Rectal smooth muscle tissue (tissue), 1 donor: Measurements from ENCODE around the gene FNTB.
A peak's percentile ranks its signal among the peaks of the same experiment; 100 is the strongest.

Experiments used
- H3K27ac ChIP-seq: one replicate; pipeline ENCODE4 v1.7.0; 2013; ENCODE audit warnings: low read depth, low read length, inconsistent platforms
- H3K27me3 ChIP-seq: one replicate; pipeline ENCODE4 v1.7.0; 2013; ENCODE audit warnings: low read length; ENCODE audit not compliant: control insufficient read depth, insufficient read depth
- H3K36me3 ChIP-seq: one replicate; pipeline ENCODE4 v1.7.0; 2013; ENCODE audit warnings: low read length; ENCODE audit not compliant: control insufficient read depth, insufficient read depth
- H3K4me1 ChIP-seq: one replicate; pipeline ENCODE4 v1.7.0; 2013; ENCODE audit warnings: low read length; ENCODE audit not compliant: control insufficient read depth, insufficient read depth
- H3K4me3 ChIP-seq: one replicate; pipeline ENCODE4 v1.7.0; 2013; ENCODE audit warnings: low read length
- H3K9ac ChIP-seq: one replicate; pipeline ENCODE4 v1.7.0; 2013; ENCODE audit warnings: low read length

Gene FNTB, protein sequence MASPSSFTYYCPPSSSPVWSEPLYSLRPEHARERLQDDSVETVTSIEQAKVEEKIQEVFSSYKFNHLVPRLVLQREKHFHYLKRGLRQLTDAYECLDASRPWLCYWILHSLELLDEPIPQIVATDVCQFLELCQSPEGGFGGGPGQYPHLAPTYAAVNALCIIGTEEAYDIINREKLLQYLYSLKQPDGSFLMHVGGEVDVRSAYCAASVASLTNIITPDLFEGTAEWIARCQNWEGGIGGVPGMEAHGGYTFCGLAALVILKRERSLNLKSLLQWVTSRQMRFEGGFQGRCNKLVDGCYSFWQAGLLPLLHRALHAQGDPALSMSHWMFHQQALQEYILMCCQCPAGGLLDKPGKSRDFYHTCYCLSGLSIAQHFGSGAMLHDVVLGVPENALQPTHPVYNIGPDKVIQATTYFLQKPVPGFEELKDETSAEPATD

DNA sequence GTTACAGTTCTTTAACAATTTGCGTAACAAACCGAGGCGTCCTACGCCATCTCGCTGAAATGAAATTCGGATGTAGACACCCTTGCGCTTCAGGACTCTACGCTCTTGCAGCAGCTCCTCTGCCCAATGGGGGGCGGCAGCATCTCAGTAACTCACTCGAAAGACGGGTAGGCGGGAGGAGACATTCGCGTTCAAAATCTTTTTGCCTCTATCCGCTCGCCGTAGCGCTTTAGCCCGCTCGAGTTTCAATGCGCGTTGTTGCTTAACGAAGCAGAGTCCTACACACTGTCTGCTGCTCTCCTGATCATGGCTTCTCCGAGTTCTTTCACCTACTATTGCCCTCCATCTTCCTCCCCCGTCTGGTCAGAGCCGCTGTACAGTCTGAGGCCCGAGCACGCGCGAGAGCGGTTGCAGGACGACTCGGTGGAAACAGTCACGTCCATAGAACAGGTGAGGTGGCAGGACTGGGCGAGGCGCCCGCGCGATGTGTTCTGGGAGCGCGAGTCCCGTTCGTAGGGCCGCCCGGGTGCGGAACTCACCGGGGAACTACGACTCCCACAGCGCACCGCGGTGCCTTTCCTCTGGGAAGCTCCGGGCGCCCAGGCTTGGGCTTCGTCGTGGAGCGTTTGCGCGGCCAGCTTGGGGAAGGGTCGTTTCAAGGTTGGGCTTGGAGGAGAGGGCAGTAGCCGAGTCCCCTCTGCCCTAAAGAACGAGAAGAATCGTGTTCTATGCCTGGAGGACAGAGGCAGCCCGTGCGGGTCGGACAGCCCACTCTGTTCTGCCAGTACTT, at the start of gene FNTB:
TSS of gene FNTB (plus strand) at position 248 of the 790 bp plus-strand sequence. CDS start at position 307, 59 bp downstream.
- Histone ChIP-seq H3K36me3 (no peaks in the 10 kb centered on the region), H3K27me3 (no peaks in the 10 kb centered on the region), H3K27ac (peak within 1 kb of the TSS; percentile 83), H3K4me1 (peaks cover 5% of the 10 kb centered on the region), H3K4me3 (peak within 1 kb of the TSS; percentile 95), H3K9ac (peak within 1 kb of the TSS; percentile 59)

DNA sequence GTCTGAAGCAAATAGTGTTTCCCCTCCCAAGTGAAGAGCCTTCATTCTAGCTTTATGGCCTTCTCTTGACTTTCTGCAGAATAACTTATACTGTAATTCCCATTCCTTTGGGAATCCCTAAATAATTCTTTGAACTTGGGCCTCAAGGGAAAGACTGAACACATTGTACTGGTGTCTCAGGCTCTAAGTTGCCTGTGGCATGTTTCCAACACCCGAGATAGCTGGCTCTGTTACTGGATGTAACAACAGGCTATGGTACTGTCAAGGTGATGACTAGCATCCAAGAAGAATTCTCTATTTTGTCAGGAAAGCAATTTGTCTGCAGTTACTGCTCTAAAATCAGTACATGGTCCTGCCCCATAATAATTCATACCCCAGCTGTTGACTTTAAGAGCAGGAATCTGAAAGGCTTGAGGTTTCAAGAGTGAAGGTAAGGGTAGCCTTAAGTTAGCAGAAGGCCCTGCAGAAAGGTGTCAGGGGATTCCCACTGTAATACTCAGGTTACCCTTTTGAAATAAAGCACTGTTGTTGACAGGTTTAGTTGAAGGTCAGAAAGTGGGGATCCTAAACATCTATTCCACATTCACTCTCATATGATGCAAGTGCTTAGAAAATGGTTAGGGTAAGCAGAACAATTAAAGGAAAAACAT, 49.4 kb upstream of the FNTB start:
- Histone ChIP-seq H3K4me1 (peaks cover 2% of the 10 kb centered on the region), H3K27me3 (no peaks in the 10 kb centered on the region), H3K36me3 (peaks cover 4% of the 10 kb centered on the region), H3K9ac (no peak overlapping the region), H3K4me3 (no peak overlapping the region), H3K27ac (no peak overlapping the region)

DNA sequence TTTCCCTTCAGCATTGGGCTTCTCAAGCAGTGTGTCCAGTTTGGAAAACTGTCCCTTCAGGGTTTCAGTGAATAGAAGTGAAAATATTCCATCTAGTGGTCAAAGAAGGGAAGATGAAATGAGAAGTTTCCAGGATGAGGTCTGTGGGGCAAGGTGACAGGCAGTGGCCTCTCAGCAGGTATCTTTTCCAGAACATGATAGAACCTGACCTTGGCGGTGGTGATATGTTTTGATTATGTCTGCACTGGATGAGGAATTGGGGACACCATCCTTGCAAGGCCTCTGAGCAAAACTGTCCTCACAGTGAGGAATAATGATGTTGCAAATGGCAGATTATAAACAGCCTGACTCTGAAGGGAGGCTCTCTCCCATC, 48.9 kb upstream of the FNTB start:
- Histone ChIP-seq H3K4me1 (peaks cover 2% of the 10 kb centered on the region), H3K27ac (no peak overlapping the region), H3K36me3 (peaks cover 2% of the 10 kb centered on the region), H3K9ac (no peak overlapping the region), H3K4me3 (no peak overlapping the region), H3K27me3 (no peaks in the 10 kb centered on the region)

DNA sequence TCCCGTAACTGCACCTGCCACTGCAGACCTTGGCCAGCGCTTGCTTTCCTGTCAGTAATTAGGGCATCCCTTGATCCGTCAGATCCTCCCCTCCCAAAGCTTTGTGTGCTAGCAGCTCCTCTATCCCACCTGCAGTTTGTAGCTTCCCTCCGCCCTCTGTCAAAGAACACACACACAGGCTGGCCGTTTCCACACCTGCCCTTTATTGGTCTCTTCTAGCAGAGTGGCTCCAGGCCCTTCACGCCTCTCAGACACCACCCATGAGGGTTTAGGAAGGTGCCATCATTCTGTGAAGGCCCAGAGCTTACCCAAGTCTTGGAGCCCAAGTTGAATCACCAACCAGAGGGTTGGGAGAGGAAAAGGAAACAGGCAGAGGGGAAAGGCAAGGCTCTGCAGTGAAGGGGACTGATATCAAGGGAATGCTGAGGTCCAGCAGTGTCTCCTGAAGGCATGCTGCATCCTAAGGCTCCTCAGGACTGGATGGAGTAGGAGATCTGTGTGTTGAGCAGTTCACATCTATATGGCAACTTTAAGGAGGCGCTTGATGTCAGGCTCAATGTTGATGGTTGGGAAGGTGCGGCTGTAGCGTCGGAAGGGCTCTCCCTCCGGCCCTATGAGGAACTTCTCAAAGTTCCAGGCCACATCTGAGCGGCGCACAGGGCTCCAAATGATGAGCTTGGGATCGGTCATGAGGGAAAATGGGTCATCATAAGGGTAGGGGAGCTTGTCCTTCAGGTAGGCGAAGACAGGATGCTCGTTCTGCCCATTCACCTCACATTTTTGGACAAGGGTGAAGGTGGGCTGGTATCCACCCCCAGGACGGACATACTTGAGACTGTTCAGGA, 47.5 kb upstream of the FNTB start:
- peak overlapping the region; percentile 23 for H3K4me3 ChIP-seq
- H3K27ac ChIP-seq = no peak overlapping the region
- no peaks in the 10 kb centered on the region for H3K27me3 ChIP-seq
- peaks cover 2% of the 10 kb centered on the region for H3K4me1 ChIP-seq
- no peak overlapping the region for H3K9ac ChIP-seq
- H3K36me3 ChIP-seq = no peaks in the 10 kb centered on the region

DNA sequence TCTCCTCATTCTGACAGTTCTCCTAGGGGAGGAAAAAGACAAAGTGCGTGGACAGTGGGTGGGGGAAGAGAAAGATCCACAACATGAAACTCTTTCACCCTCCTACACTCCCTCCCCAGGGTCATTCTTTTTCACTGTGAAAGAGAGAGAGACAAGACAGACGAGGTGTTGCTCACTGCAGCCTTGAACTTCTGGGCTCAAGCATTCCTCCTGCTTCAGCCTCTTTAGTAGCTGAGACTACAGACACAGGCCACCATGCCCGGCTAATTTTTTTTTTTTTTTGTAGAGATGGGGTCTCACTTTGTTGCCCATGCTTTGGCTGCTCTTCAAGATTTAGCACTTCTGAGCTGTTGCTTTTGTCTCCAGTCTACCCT, 46.9 kb upstream of the FNTB start:
- Histone ChIP-seq H3K9ac (no peak overlapping the region), H3K27ac (no peak overlapping the region), H3K4me1 (peaks cover 2% of the 10 kb centered on the region), H3K4me3 (peak overlapping the region; percentile 23), H3K36me3 (no peaks in the 10 kb centered on the region), H3K27me3 (no peaks in the 10 kb centered on the region)

DNA sequence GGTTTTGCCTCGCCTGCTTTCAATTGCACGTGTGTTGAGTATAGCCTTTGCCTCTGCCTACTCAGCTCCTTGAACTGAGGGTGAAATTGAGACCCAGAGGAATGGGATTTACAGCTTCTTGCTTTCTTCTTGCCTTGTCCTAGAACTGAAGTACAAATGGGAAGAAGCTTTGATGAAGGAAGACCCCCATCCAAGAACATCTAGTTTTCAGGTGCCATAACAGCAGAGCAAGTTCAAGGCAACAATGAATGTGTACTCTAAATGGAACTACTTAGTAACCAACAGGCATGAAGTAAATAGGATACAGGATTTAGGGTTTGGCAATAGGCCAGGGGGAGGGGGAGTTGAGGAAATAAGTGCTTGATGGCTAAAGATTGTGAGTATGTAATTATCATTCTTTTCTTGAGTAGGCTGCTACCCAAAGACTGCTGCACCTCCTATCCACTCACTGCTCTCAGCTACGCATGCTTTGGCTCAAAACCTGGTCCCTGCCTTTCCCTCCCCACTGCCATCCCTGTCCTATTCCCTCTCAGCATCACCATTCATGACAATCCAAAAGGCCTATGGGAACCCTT, 46.3 kb upstream of the FNTB start:
- no peaks in the 10 kb centered on the region for H3K36me3 ChIP-seq
- peaks cover 2% of the 10 kb centered on the region for H3K4me1 ChIP-seq
- no peaks in the 10 kb centered on the region for H3K27me3 ChIP-seq
- no peak overlapping the region for H3K9ac ChIP-seq
- H3K27ac ChIP-seq = no peak overlapping the region
- peak overlapping the region; percentile 55 for H3K4me3 ChIP-seq

DNA sequence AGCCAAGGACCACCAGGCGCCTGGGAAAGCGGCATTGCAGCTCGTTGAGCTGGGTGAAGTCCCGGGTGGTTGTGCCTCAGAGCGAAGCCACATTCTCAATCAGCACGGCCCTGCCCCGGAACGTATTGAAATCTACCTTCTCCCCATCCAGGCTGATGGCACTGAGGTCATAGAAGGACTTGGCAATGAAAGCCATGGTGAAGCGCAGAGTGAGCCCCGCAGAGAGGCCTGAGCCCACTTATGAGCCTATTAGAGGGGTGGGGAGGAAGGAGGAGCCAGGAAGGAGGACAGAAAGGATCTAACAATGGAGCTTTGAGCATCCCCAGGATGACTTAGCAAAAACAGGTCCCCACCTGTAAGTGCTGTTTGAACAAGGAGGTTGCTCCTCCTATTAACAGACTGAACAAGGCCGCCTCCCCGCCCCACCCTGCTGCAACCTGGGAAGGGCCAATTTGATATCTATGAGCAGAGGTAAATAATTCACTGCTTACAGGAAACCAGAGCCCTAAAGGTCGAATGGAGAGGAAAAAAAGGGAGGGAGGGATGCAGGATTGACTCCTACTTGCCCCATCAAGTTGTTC, 44.1 kb upstream of the FNTB start, which contains the start of gene GPX2:
TSS of gene GPX2 (minus strand) at position 215 of the 581 bp plus-strand sequence. CDS start at position 196, 19 bp downstream.
- Histone ChIP-seq H3K9ac (peak within 1 kb of the TSS; percentile 24), H3K36me3 (no peaks in the 10 kb centered on the region), H3K27me3 (no peaks in the 10 kb centered on the region), H3K27ac (no peak within 1 kb of the TSS), H3K4me1 (no peaks in the 10 kb centered on the region), H3K4me3 (peak within 1 kb of the TSS; percentile 55)

DNA sequence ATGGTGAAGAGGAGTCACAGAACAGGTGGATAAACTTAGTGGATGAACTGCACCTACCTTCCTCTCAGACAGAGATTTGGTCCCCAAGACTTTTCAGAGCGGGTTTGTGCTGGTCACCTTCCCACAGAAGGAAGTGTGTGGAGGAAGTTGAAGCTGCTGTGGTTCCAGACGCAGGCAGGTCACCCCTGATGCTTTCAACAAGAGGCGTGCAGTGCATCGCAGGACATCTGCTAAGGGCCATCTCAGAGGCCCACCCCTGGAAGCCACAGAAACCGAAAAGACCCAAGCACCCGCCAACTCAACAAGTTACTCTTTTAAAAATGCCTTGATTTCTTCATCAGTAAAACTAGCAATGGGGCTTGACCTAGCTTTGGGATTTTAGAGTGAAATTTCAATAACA, 43.1 kb upstream of the FNTB start:
- no peaks in the 10 kb centered on the region for H3K36me3 ChIP-seq
- H3K4me1 ChIP-seq = no peaks in the 10 kb centered on the region
- no peaks in the 10 kb centered on the region for H3K27me3 ChIP-seq
- H3K27ac ChIP-seq = no peak overlapping the region
- no peak overlapping the region for H3K9ac ChIP-seq
- H3K4me3 ChIP-seq = no peak overlapping the region

DNA sequence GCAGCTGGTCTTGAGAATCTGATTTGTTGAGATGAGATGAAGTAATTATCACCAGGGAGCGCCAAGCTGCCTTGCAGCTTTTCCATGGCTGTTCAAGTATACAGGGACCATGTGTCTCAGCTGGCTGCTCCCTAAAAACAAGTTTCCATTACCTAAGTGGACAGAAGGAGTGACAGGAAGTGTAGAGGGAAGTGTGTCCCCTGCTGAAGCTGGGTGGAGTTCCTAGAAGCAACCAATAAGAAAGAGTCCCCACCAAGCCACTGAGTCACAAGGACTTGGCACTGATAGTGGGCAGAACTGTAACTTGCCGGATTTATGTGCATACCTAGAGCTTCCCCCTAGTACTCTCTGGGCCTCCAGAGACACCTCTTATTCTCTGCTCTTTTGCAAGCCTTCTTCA, 42.7 kb upstream of the FNTB start:
- Histone ChIP-seq H3K36me3 (no peaks in the 10 kb centered on the region), H3K4me3 (no peak overlapping the region), H3K9ac (no peak overlapping the region), H3K4me1 (no peaks in the 10 kb centered on the region), H3K27me3 (no peaks in the 10 kb centered on the region), H3K27ac (no peak overlapping the region)

DNA sequence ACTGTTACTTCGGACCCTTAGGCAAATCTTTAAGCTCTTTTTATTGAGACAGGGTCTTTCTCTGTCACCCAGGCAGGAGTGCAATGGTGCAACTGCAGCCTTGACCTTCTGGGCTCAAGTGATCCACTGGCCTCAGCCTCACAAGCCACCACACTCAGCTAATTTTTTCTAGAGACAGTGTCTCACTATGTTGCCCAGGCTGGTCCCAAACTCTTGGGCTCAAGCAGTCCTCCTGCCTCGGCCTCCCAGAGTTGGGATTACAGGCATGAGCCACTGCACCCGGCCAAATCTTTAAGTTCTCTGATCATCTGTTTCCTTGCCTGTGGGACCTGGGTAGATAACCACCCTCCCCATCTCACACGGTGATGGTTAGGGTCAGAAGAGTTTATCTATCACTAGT, 41.8 kb upstream of the FNTB start:
- no peaks in the 10 kb centered on the region for H3K36me3 ChIP-seq
- H3K4me3 ChIP-seq = no peak overlapping the region
- no peaks in the 10 kb centered on the region for H3K27me3 ChIP-seq
- no peak overlapping the region for H3K9ac ChIP-seq
- no peak overlapping the region for H3K27ac ChIP-seq
- H3K4me1 ChIP-seq = no peaks in the 10 kb centered on the region

DNA sequence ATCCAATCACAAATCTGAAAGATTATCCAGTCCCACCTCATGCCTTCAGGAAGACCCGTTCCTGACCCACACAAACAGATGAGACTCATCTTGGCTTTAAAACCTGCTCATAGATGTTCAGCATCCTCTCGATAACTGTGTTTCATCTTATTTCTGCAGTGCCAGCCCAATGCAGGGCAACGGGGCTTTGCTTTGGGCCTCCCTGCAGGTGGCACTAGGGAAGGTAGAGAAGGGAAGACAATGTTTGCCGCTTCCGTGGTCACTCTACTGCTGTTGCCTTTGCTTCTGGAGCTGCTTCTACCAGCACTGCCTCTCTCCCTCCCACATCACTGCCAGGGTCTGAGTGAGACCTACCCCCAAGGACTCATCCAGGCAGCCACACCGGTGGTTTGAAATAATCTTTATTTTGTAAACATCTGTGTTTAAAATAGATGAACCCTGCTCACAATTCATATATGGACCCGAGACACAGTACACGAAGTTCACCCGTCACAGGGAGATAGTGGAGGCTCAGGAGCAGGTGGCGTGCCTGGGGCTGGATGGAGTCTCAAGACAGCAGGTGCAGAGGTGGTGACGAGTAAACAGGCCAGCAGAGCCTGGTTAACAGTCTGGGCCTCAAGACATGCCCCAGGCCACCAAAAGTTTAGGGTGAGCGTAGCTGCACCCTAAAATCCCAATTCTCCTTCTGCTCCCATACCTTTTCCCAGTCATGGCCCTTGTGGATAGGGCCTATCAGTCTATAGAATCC, 41.1 kb upstream of the FNTB start:
- no peak overlapping the region for H3K27ac ChIP-seq
- no peaks in the 10 kb centered on the region for H3K27me3 ChIP-seq
- H3K36me3 ChIP-seq = no peaks in the 10 kb centered on the region
- H3K4me3 ChIP-seq = no peak overlapping the region
- H3K4me1 ChIP-seq = no peaks in the 10 kb centered on the region
- H3K9ac ChIP-seq = no peak overlapping the region
